Subcutaneous abdominal adipose tissue (tissue), 5 donors: ENCODE measurements around the gene ACSL1.
"Not testable (repeated sequence)": the region's sequence is repeated elsewhere in the genome, so short reads cannot be mapped to it uniquely, and the experiment has no call there.

Experiments used
- H3K27ac ChIP-seq: one replicate; pipeline ENCODE4 v1.7.0; 2013; ENCODE audit warnings: low read depth, mild to moderate bottlenecking, inconsistent platforms, low read length, moderate library complexity
- H3K27me3 ChIP-seq, 5 donors: one replicate each; pipeline ENCODE4 v1.7.0; 2013; ENCODE audit warnings: low read length in 5 of 5, inconsistent platforms in 1 of 5; ENCODE audit not compliant: control insufficient read depth in 5 of 5, insufficient read depth in 4 of 5
- H3K36me3 ChIP-seq, 5 donors: one replicate each; pipeline ENCODE4 v1.7.0; 2013; ENCODE audit warnings: low read length in 5 of 5; ENCODE audit not compliant: control insufficient read depth in 5 of 5, insufficient read depth in 5 of 5
- H3K4me1 ChIP-seq, 5 donors: one replicate each; pipeline ENCODE4 v1.7.0; 2013; ENCODE audit warnings: low read length in 5 of 5, mild to moderate bottlenecking in 3 of 5, moderate library complexity in 1 of 5; ENCODE audit not compliant: control insufficient read depth in 5 of 5, insufficient read depth in 5 of 5
- H3K4me3 ChIP-seq, 5 donors: one replicate each; pipeline ENCODE4 v1.7.0; 2013; ENCODE audit warnings: low read length in 5 of 5, low read depth in 1 of 5
- H3K9ac ChIP-seq, 5 donors: one replicate each; pipeline ENCODE4 v1.7.0; 2013; ENCODE audit warnings: low read length in 5 of 5, mild to moderate bottlenecking in 4 of 5, moderate library complexity in 3 of 5
- H3K9me3 ChIP-seq, 5 donors: one replicate each; pipeline ENCODE4 v1.7.0; 2013; ENCODE audit warnings: low read length in 5 of 5; ENCODE audit not compliant: control insufficient read depth in 5 of 5
- donor health status: healthy.
- donor health status: healthy.
- donor health status: healthy.
- donor health status: healthy.
- donor health status: healthy.

Gene ACSL1

DNA sequence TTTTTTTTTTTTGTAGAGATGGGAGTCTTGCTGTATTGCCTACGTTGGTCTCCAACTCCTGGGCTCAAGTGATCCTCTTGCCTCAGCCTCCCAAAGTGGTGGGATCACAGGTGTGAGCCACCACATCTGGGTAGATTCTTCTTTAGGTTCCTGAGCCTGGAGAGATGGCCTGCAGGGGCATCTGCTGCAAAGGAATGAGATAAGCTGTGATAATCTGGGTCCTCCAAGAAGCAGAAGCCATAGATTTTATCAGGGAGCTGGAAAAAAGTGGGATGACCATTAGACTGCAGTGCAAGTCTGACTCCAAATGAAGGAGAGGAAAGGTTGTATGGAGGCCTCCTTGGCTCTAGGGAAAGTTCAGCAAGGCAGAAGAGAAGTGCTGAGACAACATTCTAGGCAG, 19.0 kb upstream of the ACSL1 start:
- Histone ChIP-seq H3K27ac (no peak overlapping the region), H3K4me3 (no peak overlapping the region), H3K9me3 (no peaks in the 10 kb centered on the region), H3K27me3 (no peaks in the 10 kb centered on the region), H3K36me3 (no peaks in the 10 kb centered on the region), H3K4me1 (peaks cover 0 to 8% (median 3%) of the 10 kb centered on the region in 5 donors), H3K9ac (no peak overlapping the region)

DNA sequence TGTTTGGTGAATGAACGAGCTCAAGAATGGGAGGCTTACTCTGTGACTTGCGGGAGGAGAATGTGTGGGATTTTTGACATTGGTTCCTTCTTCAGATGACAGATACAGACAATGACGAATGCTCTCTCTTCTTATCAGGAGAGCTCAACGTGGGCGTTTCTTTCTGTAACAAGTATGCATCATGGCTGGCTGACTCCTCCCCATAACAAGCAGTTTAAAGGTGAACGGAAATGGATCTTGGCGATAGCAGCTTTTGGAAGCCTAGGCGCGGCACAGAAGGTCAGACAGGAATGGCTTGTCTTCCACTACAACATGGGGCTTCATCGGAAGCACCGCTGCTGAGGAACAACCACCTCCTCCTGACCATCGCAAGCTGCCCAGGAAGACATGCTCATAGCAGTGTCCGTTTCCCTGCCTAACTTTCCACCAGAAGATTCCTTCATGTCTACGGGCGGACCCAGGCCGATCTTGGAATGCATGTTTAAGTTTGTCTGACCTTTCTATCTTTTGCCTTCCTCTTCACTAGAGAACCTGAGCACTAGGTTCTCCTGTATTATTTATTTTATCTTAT, 18.3 kb upstream of the ACSL1 start:
- H3K27me3 ChIP-seq, result no peaks in the 10 kb centered on the region
- H3K4me3 ChIP-seq, result no peak overlapping the region
- no peak overlapping the region for H3K27ac ChIP-seq
- no peak overlapping the region for H3K9ac ChIP-seq
- H3K36me3 ChIP-seq, result no peaks in the 10 kb centered on the region
- H3K9me3 ChIP-seq, result no peaks in the 10 kb centered on the region
- peaks cover 0 to 8% (median 3%) of the 10 kb centered on the region in 5 donors for H3K4me1 ChIP-seq

- H3K4me3 ChIP-seq, H3K36me3 ChIP-seq, H3K4me1 ChIP-seq, H3K9me3 ChIP-seq, H3K27ac ChIP-seq, H3K9ac ChIP-seq, H3K27me3 ChIP-seq: not testable (repeated sequence)
Observed at GRCh38 chr4:184839075-184839399, 13.3 kb upstream of the ACSL1 start.

DNA sequence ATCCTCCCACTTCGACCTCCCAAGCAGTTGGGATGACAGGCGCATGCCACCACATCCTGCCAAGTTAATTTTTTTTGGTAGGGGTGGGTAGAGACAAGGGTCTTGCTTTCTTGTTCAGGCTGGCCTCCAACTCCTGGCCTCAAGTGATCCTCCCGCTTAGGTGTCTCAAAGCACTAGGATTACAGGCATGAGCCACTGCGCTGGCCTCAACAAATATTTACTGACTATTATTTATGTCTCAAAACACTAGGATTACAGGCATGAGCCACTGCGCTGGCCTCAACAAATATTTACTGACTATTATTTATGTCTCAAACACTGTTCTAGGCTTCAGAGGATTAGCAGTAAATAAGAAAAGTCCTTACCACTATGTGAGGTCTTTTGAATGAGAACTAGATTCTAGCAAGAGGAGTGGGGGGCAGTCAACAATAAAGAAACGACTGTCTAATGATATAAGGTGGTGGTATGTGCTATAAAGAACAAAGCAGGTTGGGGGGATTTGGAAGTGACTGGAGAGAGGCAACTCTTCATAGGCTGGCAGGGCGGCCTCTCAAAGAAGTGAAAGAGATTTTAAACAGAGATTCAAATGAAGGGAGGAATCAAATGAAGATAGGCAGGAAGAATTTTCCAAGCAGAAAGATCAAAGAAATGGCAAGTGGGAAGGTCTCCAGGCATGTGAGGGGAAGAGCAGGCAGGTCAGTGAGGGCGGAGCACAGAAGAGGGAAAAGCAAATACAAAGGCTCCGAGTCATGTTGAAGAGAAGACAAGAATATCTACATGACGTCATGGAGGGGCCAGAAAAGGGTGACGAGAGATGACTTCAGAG, 12.7 kb upstream of the ACSL1 start:
- H3K4me3 ChIP-seq, result no peak overlapping the region
- no peaks in the 10 kb centered on the region for H3K4me1 ChIP-seq
- no peaks in the 10 kb centered on the region for H3K9me3 ChIP-seq
- no peak overlapping the region for H3K9ac ChIP-seq
- H3K27me3 ChIP-seq, result no peaks in the 10 kb centered on the region
- no peaks in the 10 kb centered on the region for H3K36me3 ChIP-seq
- no peak overlapping the region for H3K27ac ChIP-seq

- no peaks in the 10 kb centered on the region for H3K9me3 ChIP-seq
Observed at GRCh38 chr4:184836613-184837012, 10.8 kb upstream of the ACSL1 start.

DNA sequence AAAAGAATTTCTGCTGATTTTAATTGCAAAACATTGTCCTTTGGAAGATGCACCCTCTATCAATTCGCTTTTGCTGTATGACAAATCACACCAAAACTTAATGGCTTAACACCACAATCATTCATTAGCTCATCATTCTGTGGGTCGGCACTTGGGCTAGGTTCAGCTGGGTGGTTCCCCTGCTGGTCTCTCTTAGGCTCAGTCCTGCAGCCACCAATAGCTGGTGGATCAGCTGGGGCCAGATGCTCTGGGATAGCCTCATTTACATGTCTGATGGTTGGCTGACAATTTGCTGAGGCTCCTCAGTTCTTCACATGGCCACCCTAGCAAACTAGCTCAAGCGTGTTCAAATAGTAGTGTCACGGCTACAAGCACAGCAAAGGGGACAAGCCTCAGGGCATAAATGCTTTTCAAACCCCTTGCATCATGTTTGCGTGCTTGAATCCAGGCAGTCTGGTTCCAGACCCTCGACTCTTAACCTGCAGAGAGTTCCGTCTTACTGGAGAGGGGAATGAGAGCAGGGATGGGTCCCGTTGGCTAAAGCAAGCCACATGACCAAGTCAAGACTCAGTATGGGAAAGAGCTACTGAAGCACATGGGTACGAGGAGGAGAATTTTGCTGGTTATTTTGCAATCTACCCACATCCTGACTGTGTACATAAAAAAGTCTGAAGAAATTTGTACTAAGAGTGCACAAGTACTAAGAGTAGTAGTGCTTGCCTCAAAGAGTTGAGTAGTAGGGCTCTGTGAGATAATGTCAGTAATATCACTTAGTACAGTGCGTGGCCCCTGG, 7.5 kb upstream of the ACSL1 start:
- no peaks in the 10 kb centered on the region for H3K27me3 ChIP-seq
- H3K4me1 ChIP-seq, result no peaks in the 10 kb centered on the region
- H3K4me3 ChIP-seq, result no peak overlapping the region
- H3K9me3 ChIP-seq, result no peaks in the 10 kb centered on the region
- H3K9ac ChIP-seq, result no peak overlapping the region
- no peak overlapping the region for H3K27ac ChIP-seq
- no peaks in the 10 kb centered on the region for H3K36me3 ChIP-seq

More at GRCh38 chr4:184836613-184837012, 10.8 kb upstream of the ACSL1 start:
- H3K4me1 ChIP-seq, result no peaks in the 10 kb centered on the region
- H3K27ac ChIP-seq, result no peak overlapping the region
- H3K9ac ChIP-seq, result no peak overlapping the region
- H3K4me3 ChIP-seq, result no peak overlapping the region
- no peaks in the 10 kb centered on the region for H3K36me3 ChIP-seq
- H3K27me3 ChIP-seq, result no peaks in the 10 kb centered on the region

GRCh38 chr4:184831153-184831552, 5.4 kb upstream of the ACSL1 start:
- H3K27ac ChIP-seq, result no peak overlapping the region
- no peaks in the 10 kb centered on the region for H3K36me3 ChIP-seq
- H3K4me3 ChIP-seq, result no peak overlapping the region
- H3K9me3 ChIP-seq, result no peaks in the 10 kb centered on the region
- no peak overlapping the region for H3K9ac ChIP-seq
- H3K27me3 ChIP-seq, result no peaks in the 10 kb centered on the region
- peaks cover 0 to 15% (median 10%) of the 10 kb centered on the region in 5 donors for H3K4me1 ChIP-seq

- H3K27ac ChIP-seq, result peak overlapping the region; percentile 81
Observed at GRCh38 chr4:184826691-184827270, 1.0 kb upstream of the ACSL1 start.

DNA sequence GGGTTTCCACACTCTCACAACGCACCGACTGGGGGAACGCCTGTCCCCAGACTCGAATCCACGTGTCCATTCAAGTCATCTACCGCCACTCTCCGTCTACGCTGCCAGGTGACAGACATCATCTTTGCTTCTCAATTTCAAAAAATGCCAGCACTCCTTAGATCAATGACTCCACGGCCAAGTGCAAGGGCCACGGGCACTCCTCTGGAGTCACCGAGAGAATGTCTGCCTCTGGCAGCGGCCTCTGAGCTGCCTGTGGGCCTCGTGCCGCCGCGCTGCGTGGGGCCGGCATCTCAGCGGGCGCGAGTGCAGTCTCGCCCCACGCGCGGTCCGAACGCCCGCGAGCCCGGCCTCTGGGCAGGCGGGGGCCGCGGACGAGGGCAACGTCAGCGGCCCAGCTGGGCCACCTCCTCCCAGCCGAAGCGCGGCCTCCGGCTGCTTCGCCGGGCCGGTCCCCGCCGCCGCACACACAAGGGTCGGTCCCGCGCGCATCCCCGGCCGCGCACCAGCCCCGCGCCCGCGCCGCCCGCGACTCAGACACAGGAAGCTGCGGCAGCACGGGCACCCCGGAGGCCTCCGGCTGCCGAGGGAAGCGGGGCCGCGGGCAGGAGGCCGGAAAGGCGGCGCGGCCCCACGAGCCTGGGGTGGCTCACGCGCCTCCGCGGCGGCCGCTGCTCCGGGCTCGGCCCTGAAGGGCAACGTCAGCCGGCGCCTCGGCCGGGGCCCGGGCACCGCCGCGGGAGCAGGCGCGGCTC, 450 bp downstream of the ACSL1 start:
- Histone ChIP-seq H3K9ac (peak overlapping the region; percentile 80 to 88 (median 85)), H3K27me3 (no peaks in the 10 kb centered on the region), H3K36me3 (no peaks in the 10 kb centered on the region), H3K9me3 (no peaks in the 10 kb centered on the region), H3K27ac (peak overlapping the region; percentile 95), H3K4me3 (peak overlapping the region; percentile 63 to 97 (median 84)), H3K4me1 (peaks cover 0 to 62% (median 56%) of the 10 kb centered on the region in 5 donors)

More at GRCh38 chr4:184826691-184827270, 1.0 kb upstream of the ACSL1 start:
- peak overlapping the region; percentile 65 to 76 (median 68) for H3K4me3 ChIP-seq
- H3K27me3 ChIP-seq, result no peaks in the 10 kb centered on the region
- peaks cover 0 to 48% (median 41%) of the 10 kb centered on the region in 5 donors for H3K4me1 ChIP-seq
- no peaks in the 10 kb centered on the region for H3K9me3 ChIP-seq
- H3K36me3 ChIP-seq, result no peaks in the 10 kb centered on the region
- H3K9ac ChIP-seq, result peak overlapping the region; percentile 38 to 80 (median 71)
